Adrenal gland (tissue), 5 donors: ENCODE results near the gene ZBTB2.

Experiments used
- POLR2A ChIP-seq, 2 donors: fragments of 450-650 bp; IDR thresholded peaks; one replicate each; pipeline ENCODE4 v1.6.1; 2017; ENCODE audit warnings: antibody characterized with exemption in 2 of 2, mild to moderate bottlenecking in 2 of 2, moderate library complexity in 1 of 2
- TF ChIP-seq, protein P1 (sequence below), 6 experiments: fragments of 450-650 bp in 4 of 6; fragments of 200-600 bp in 2 of 6; sonication (generic) in 1 of 6; IDR thresholded peaks; 1 replicate in 5 of 6; 2 replicates in 1 of 6; pipeline versions ENCODE4 v1.5.1 to v1.8.0; 2016 to 2021; ENCODE audit warnings: antibody characterized with exemption in 6 of 6, mild to moderate bottlenecking in 2 of 6, moderate library complexity in 1 of 6
- donor health status: DM: no; HTN: no; CAD: no.

DNA sequence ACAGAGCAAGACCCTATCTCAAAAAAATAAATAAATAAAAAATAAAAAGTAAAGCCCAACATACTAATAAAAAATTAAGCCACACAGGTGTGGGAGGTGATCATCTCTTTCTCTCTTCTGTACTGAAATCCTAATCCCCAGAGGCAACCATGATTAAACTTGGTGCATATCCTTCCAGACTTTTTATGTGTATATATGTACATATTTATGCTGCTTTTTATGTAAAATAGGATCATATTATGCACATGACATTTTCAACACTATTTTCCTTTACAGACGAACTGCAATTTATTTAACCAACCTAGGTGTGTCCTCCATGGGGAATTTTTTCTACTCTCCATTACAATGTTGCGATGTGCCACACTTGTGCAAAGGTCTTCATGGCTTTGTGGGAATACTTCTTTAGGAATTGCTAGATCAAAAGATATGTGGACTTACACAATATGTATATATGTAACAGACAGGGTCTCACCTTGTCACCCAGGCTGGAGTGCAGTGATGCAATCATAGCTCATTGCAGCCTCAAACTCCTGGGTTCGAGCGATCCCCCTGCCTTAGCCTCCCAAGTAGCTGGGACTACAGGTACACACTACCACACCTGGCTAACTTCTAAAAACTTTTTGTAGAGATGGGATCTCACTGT lies 36.9 kb upstream of the ZBTB2 start:
- TF ChIP-seq, protein P1, sequence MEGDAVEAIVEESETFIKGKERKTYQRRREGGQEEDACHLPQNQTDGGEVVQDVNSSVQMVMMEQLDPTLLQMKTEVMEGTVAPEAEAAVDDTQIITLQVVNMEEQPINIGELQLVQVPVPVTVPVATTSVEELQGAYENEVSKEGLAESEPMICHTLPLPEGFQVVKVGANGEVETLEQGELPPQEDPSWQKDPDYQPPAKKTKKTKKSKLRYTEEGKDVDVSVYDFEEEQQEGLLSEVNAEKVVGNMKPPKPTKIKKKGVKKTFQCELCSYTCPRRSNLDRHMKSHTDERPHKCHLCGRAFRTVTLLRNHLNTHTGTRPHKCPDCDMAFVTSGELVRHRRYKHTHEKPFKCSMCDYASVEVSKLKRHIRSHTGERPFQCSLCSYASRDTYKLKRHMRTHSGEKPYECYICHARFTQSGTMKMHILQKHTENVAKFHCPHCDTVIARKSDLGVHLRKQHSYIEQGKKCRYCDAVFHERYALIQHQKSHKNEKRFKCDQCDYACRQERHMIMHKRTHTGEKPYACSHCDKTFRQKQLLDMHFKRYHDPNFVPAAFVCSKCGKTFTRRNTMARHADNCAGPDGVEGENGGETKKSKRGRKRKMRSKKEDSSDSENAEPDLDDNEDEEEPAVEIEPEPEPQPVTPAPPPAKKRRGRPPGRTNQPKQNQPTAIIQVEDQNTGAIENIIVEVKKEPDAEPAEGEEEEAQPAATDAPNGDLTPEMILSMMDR (IDR thresholded peaks at IDR 0.05), result no peak
- no peak for TF ChIP-seq POLR2A (IDR thresholded peaks at IDR 0.05)
